ENCODE measurements around the gene EZR.

The EZR gene

GRCh38 chr6:158781692-158782373 is 37.3 kb downstream of the EZR start:
- no peak for TF ChIP-seq CTCF (conservative IDR thresholded peaks at IDR 0.05; ENCODE audit: low read depth, low read length)
- no peak overlapping the region for H3K4me3 ChIP-seq (ENCODE audit: low read depth, low read length)
- DNase-seq (ENCODE audit: low read depth) = no peak

GRCh38 chr6:158780988-158781691 is 38.0 kb downstream of the EZR start:
- no peak for TF ChIP-seq CTCF (conservative IDR thresholded peaks at IDR 0.05; ENCODE audit: low read depth, low read length)
- DNase-seq (ENCODE audit: low read depth) = no peak
- no peak overlapping the region for H3K4me3 ChIP-seq (ENCODE audit: low read depth, low read length)

- TF ChIP-seq CTCF (conservative IDR thresholded peaks at IDR 0.05; ENCODE audit: low read depth, low read length) = no peak
- DNase-seq (ENCODE audit: low read depth) = no peak
- H3K4me3 ChIP-seq (ENCODE audit: low read depth, low read length) = no peak overlapping the region
These were observed 38.8 kb downstream of the EZR start for GRCh38 chr6:158780246-158780884.

- DNase-seq (ENCODE audit: low read depth) = no peak
- no peak for TF ChIP-seq CTCF (conservative IDR thresholded peaks at IDR 0.05; ENCODE audit: low read depth, low read length)
- no peak overlapping the region for H3K4me3 ChIP-seq (ENCODE audit: low read depth, low read length)
These were observed 41.1 kb downstream of the EZR start for GRCh38 chr6:158778005-158778527.

GRCh38 chr6:158777510-158777909 is 41.7 kb downstream of the EZR start:
- H3K4me3 ChIP-seq (ENCODE audit: low read depth, low read length) = no peak overlapping the region
- no peak for DNase-seq (ENCODE audit: low read depth)
- no peak for TF ChIP-seq CTCF (conservative IDR thresholded peaks at IDR 0.05; ENCODE audit: low read depth, low read length)

GRCh38 chr6:158776737-158777136 is 42.4 kb downstream of the EZR start:
- DNase-seq (ENCODE audit: low read depth) = no peak
- TF ChIP-seq CTCF (conservative IDR thresholded peaks at IDR 0.05; ENCODE audit: low read depth, low read length) = no peak
- no peak overlapping the region for H3K4me3 ChIP-seq (ENCODE audit: low read depth, low read length)

Data from choroid plexus epithelial cell (primary cell).